ENCODE measurements around the gene VAT1. TPM values are rescaled to one million over a fixed set of nuclear protein-coding genes. Genes with fewer than 3 reads are reported as not detected.

VAT1 gene
- total and polyA plus RNA-seq, 2 donors (not counting 1 experiment from before 2014, with no cell fraction given), result 20.4 to 90.7 TPM

GRCh38 chr17:42971589-42971988 lies 50.6 kb downstream of the VAT1 start:
- Mint-ChIP-seq H3K27ac (no peak overlapping the region), H3K4me1 (peaks cover 2% of the 10 kb centered on the region), H3K4me3 (no peak overlapping the region), H3K9me3 (ENCODE audit: insufficient read depth) (no peaks in the 10 kb centered on the region), H3K27me3 (no peaks in the 10 kb centered on the region)
- Histone ChIP-seq H3K27me3 (replicated peaks in 1 of 4; ENCODE audit: control extremely low read depth in 1 of 4, control insufficient read depth in 3 of 4, insufficient read depth in 4 of 4, low read length in 3 of 4) (no peaks in the 10 kb centered on the region), H3K4me3 (ENCODE audit: control extremely low read depth in 1 of 5, extremely low read depth in 1 of 5, insufficient read depth in 1 of 5, low read depth in 2 of 5, low read length in 4 of 5) (no peak overlapping the region), H3K27ac (ENCODE audit: low read length in 2 of 2) (no peak overlapping the region), H3K4me2 (replicated peaks; ENCODE audit: low read depth, low read length, poor library complexity, severe bottlenecking) (no peak overlapping the region), H3K9ac (ENCODE audit: low read length) (no peak overlapping the region), H3K4me1 (ENCODE audit: control insufficient read depth in 2 of 2, insufficient read depth in 2 of 2, low read length in 2 of 2) (no peaks in the 10 kb centered on the region), H2AFZ (ENCODE audit: insufficient read depth, low read depth, low read length, poor library complexity, severe bottlenecking) (no peak overlapping the region), H3K79me2 (ENCODE audit: control insufficient read depth, insufficient read depth, low read length) (no peaks in the 10 kb centered on the region), H3K36me3 (replicated peaks in 1 of 2; ENCODE audit: control extremely low read depth in 1 of 2, control insufficient read depth in 1 of 2, extremely low read depth in 1 of 2, insufficient read depth in 2 of 2, low read length in 1 of 2) (no peaks in the 10 kb centered on the region), H4K20me1 (ENCODE audit: control insufficient read depth, insufficient read depth, low read length, poor library complexity, severe bottlenecking) (no peaks in the 10 kb centered on the region), H3K9me3 (ENCODE audit: control extremely low read depth in 1 of 3, control insufficient read depth in 2 of 3, insufficient read depth in 1 of 3, low read length in 2 of 3) (no peaks in the 10 kb centered on the region)
- ChIA-PET POLR2A (no interaction called here), CTCF (interaction anchor here (1.4 kb wide), 1 partner anchor 27 kb away, joined by 4 read pairs; the partner anchor contains the start of gene RPL27)
- TF ChIP-seq EZH2 (IDR thresholded peaks at IDR 0.05; ENCODE audit: borderline replicate concordance, insufficient read depth, low read depth, low read length, poor library complexity, severe bottlenecking), result no peak
- TF ChIP-seq, protein P1, sequence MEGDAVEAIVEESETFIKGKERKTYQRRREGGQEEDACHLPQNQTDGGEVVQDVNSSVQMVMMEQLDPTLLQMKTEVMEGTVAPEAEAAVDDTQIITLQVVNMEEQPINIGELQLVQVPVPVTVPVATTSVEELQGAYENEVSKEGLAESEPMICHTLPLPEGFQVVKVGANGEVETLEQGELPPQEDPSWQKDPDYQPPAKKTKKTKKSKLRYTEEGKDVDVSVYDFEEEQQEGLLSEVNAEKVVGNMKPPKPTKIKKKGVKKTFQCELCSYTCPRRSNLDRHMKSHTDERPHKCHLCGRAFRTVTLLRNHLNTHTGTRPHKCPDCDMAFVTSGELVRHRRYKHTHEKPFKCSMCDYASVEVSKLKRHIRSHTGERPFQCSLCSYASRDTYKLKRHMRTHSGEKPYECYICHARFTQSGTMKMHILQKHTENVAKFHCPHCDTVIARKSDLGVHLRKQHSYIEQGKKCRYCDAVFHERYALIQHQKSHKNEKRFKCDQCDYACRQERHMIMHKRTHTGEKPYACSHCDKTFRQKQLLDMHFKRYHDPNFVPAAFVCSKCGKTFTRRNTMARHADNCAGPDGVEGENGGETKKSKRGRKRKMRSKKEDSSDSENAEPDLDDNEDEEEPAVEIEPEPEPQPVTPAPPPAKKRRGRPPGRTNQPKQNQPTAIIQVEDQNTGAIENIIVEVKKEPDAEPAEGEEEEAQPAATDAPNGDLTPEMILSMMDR (IDR thresholded peaks at IDR 0.05), result no peak
- DNase-seq, result no peak
- 96% methylated on average over 5 of the region's 5 CpGs for WGBS (ENCODE audit: insufficient coverage)
- intact Hi-C loops (cut with micrococcal nuclease), result no loop called here
- ATAC-seq (ENCODE audit: low read depth), result no peak

DNA sequence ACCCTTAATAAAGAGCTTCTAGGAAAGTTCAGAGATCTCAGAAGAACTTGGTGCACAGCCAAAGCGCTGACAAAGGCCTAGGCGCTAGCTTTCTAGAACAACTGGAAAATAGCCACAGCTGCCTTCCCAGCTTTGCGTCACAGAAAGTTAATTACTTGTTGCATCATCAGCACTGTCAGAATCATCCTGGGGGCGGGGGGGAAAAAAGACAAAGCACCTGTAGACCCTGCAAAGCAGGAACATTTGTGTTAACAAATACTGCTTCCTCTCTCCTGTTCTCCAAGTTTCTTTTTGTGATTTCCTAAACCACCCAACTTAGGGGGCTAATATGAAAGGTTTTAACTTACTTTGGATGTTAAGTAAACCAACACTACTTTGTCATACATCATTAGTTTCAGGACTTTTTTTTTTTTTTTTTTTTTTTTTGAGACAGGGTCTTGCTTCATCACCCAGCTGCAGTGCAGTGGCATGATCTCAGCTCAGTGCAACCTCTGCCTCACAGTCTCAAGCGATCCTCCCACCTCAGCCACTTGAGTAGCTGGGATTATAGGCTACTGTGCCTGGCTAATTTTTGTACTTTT lies 53.1 kb downstream of the VAT1 start:
- ATAC-seq (ENCODE audit: low read depth), result no peak
- H4K20me1 ChIP-seq (ENCODE audit: control insufficient read depth, insufficient read depth, low read length, poor library complexity, severe bottlenecking), result no peaks in the 10 kb centered on the region
- H3K9me3 ChIP-seq (ENCODE audit: control extremely low read depth in 1 of 3, control insufficient read depth in 2 of 3, insufficient read depth in 1 of 3, low read length in 2 of 3), result no peaks in the 10 kb centered on the region
- H3K79me2 ChIP-seq (ENCODE audit: control insufficient read depth, insufficient read depth, low read length), result peaks cover 3% of the 10 kb centered on the region
- H3K27ac Mint-ChIP-seq, result no peak overlapping the region
- H3K4me3 Mint-ChIP-seq, result no peak overlapping the region
- H3K4me1 ChIP-seq (ENCODE audit: control insufficient read depth in 2 of 2, insufficient read depth in 2 of 2, low read length in 2 of 2), result peaks cover 0 to 3% of the 10 kb centered on the region in 2 donors
- H2AFZ ChIP-seq (ENCODE audit: insufficient read depth, low read depth, low read length, poor library complexity, severe bottlenecking), result no peak overlapping the region
- WGBS (ENCODE audit: insufficient coverage), result 100% methylated on average over 3 of the region's 5 CpGs
- H3K27me3 ChIP-seq (replicated peaks in 1 of 4; ENCODE audit: control extremely low read depth in 1 of 4, control insufficient read depth in 3 of 4, insufficient read depth in 4 of 4, low read length in 3 of 4), result no peaks in the 10 kb centered on the region
- ChIA-PET POLR2A (interaction anchor here (1.5 kb wide), 1 partner anchor 28 kb away, joined by 3 read pairs; no protein-coding TSS in a partner anchor), CTCF (interaction anchor here (0.9 kb wide), 1 partner anchor 29 kb away, joined by 4 read pairs; the partner anchor contains the start of gene RPL27)
- H3K9me3 Mint-ChIP-seq (ENCODE audit: insufficient read depth), result no peaks in the 10 kb centered on the region
- no peak overlapping the region for H3K9ac ChIP-seq (ENCODE audit: low read length)
- peaks cover 7% of the 10 kb centered on the region for H3K4me1 Mint-ChIP-seq
- H3K36me3 ChIP-seq (replicated peaks in 1 of 2; ENCODE audit: control extremely low read depth in 1 of 2, control insufficient read depth in 1 of 2, extremely low read depth in 1 of 2, insufficient read depth in 2 of 2, low read length in 1 of 2), result no peaks in the 10 kb centered on the region
- intact Hi-C loops (cut with micrococcal nuclease), result no loop called here
- no peaks in the 10 kb centered on the region for H3K27me3 Mint-ChIP-seq
- H3K27ac ChIP-seq (ENCODE audit: low read length in 2 of 2), result no peak overlapping the region
- no peak for TF ChIP-seq EZH2 (IDR thresholded peaks at IDR 0.05; ENCODE audit: borderline replicate concordance, insufficient read depth, low read depth, low read length, poor library complexity, severe bottlenecking)
- H3K4me3 ChIP-seq (ENCODE audit: control extremely low read depth in 1 of 5, extremely low read depth in 1 of 5, insufficient read depth in 1 of 5, low read depth in 2 of 5, low read length in 4 of 5), result no peak overlapping the region
- H3K4me2 ChIP-seq (replicated peaks; ENCODE audit: low read depth, low read length, poor library complexity, severe bottlenecking), result no peak overlapping the region
- DNase-seq, result no peak

All from B cell (primary cell).